GM19438 (cell line): ENCODE data around the gene NT5DC4.

Source experiments
- ATAC-seq: cut with Tn5 transposase; IDR thresholded peaks from one replicate; pipeline ENCODE4 v1.9.1; 2021; ENCODE audit warnings: low read depth; ENCODE audit not compliant: unreplicated experiment

The NT5DC4 gene

GRCh38 chr2:112749755-112750559 lies 29.1 kb downstream of the NT5DC4 start:
- peak; percentile 80 for ATAC-seq

GRCh38 chr2:112750560-112750843 lies 29.7 kb downstream of the NT5DC4 start:
- ATAC-seq = no peak

GRCh38 chr2:112751451-112752197 lies 30.8 kb downstream of the NT5DC4 start:
- no peak for ATAC-seq

GRCh38 chr2:112752667-112753066 lies 31.8 kb downstream of the NT5DC4 start:
- ATAC-seq = no peak

GRCh38 chr2:112754564-112754963 lies 33.7 kb downstream of the NT5DC4 start:
- ATAC-seq = no peak

GRCh38 chr2:112755444-112755843 lies 34.6 kb downstream of the NT5DC4 start:
- no peak for ATAC-seq

GRCh38 chr2:112756207-112756606 lies 35.4 kb downstream of the NT5DC4 start:
- no peak for ATAC-seq

- ATAC-seq = no peak
These were observed 36.4 kb downstream of the NT5DC4 start for GRCh38 chr2:112757265-112757664.

GRCh38 chr2:112758711-112759110 lies 37.9 kb downstream of the NT5DC4 start:
- no peak for ATAC-seq

GRCh38 chr2:112760149-112760548 lies 39.3 kb downstream of the NT5DC4 start:
- no peak for ATAC-seq

- ATAC-seq = no peak
These were observed 41.5 kb downstream of the NT5DC4 start for GRCh38 chr2:112762276-112762675.

GRCh38 chr2:112764071-112765044 lies 43.5 kb downstream of the NT5DC4 start, which contains the start of gene CKAP2L:
Gene CKAP2L (minus strand): TSS chr2:112764609. CDS start chr2:112764598, 11 bp downstream.
- ATAC-seq = peak; percentile 97

GRCh38 chr2:112765251-112765650 lies 44.4 kb downstream of the NT5DC4 start:
- no peak for ATAC-seq

GRCh38 chr2:112767693-112768330 lies 47.0 kb downstream of the NT5DC4 start:
- ATAC-seq = no peak

GRCh38 chr2:112768432-112768831 lies 47.6 kb downstream of the NT5DC4 start:
- no peak for ATAC-seq

GRCh38 chr2:112772322-112772721 lies 51.5 kb downstream of the NT5DC4 start:
- ATAC-seq = no peak

- no peak for ATAC-seq
These were observed 52.2 kb downstream of the NT5DC4 start for GRCh38 chr2:112772911-112773475.

- no peak for ATAC-seq
These were observed 52.7 kb downstream of the NT5DC4 start for GRCh38 chr2:112773556-112773955.

GRCh38 chr2:112774536-112775285 lies 53.9 kb downstream of the NT5DC4 start:
- no peak for ATAC-seq
